DND-41 (cell line): ENCODE measurements around the gene GAB1.

Experiments
- ATAC-seq: fragments of 200-7000 bp; cut with Tn5 transposase; 3 replicates; pipeline ENCODE4 v1.9.1; 2021; ENCODE audit warnings: low read depth; ENCODE audit not compliant: insufficient read depth
- DNase-seq: peaks from one replicate; pipeline ENCODE4 v3.0.0-alpha.2; 2020
- H2AFZ ChIP-seq: 2 replicates; pipeline ENCODE4 v1.6.0; 2012; ENCODE audit warnings: low read depth, low read length
- H3K27ac ChIP-seq: 2 replicates; pipeline ENCODE4 v1.5.1; 2012; ENCODE audit warnings: low read length, inconsistent platforms
- H3K27me3 ChIP-seq: fragments of 200-600 bp; sonication (generic); 2 replicates; pipeline ENCODE4 v1.6.0; 2012; ENCODE audit warnings: low read length, mild to moderate bottlenecking, inconsistent platforms; ENCODE audit not compliant: insufficient read depth, poor library complexity
- H3K36me3 ChIP-seq: 2 replicates; pipeline ENCODE4 v1.5.1; 2012; ENCODE audit warnings: low read length, inconsistent platforms; ENCODE audit not compliant: insufficient read depth
- H3K4me1 ChIP-seq: 2 replicates; pipeline ENCODE4 v1.5.1; 2012; ENCODE audit warnings: mild to moderate bottlenecking, low read length; ENCODE audit not compliant: insufficient read depth
- H3K4me2 ChIP-seq: 2 replicates; pipeline ENCODE4 v1.6.0; 2012; ENCODE audit warnings: mild to moderate bottlenecking, moderate library complexity, low read length, inconsistent platforms; ENCODE audit not compliant: insufficient read depth
- H3K4me3 ChIP-seq, 2 experiments: fragments of 200-600 bp in 1 of 2; shearing (Covaris generic) in 1 of 2; 2 replicates each; pipeline ENCODE4 v1.5.1; 2012 to 2016; ENCODE audit warnings: inconsistent platforms in 2 of 2, low read length in 2 of 2, mild to moderate bottlenecking in 2 of 2, low read depth in 1 of 2, moderate library complexity in 1 of 2
- H3K79me2 ChIP-seq: 2 replicates; pipeline ENCODE4 v1.6.0; 2012; ENCODE audit warnings: low read length, inconsistent platforms; ENCODE audit not compliant: insufficient read depth
- H3K9ac ChIP-seq: 2 replicates; pipeline ENCODE4 v1.6.0; 2012; ENCODE audit warnings: low read depth, mild to moderate bottlenecking, inconsistent platforms, low read length, moderate library complexity
- H3K9me3 ChIP-seq: 2 replicates; pipeline ENCODE4 v1.5.1; 2012; ENCODE audit warnings: low read length, moderate library complexity, mild to moderate bottlenecking, inconsistent platforms; ENCODE audit not compliant: insufficient read depth, severe bottlenecking
- H4K20me1 ChIP-seq: 2 replicates; pipeline ENCODE4 v1.6.0; 2012; ENCODE audit warnings: low read length; ENCODE audit not compliant: insufficient read depth
- EZH2 ChIP-seq: IDR thresholded peaks from 3 replicates; pipeline ENCODE4 v1.6.1; 2012; ENCODE audit warnings: borderline replicate concordance, low read depth, mild to moderate bottlenecking, moderate library complexity, low read length, inconsistent platforms; ENCODE audit not compliant: severe bottlenecking
- TF ChIP-seq, protein P1 (sequence below): IDR thresholded peaks from 2 replicates; pipeline ENCODE4 v1.5.1; 2012; ENCODE audit warnings: borderline replicate concordance, low read length, moderate library complexity, mild to moderate bottlenecking; ENCODE audit not compliant: poor library complexity, severe bottlenecking; ENCODE audit errors: extremely low read depth

Gene GAB1

DNA sequence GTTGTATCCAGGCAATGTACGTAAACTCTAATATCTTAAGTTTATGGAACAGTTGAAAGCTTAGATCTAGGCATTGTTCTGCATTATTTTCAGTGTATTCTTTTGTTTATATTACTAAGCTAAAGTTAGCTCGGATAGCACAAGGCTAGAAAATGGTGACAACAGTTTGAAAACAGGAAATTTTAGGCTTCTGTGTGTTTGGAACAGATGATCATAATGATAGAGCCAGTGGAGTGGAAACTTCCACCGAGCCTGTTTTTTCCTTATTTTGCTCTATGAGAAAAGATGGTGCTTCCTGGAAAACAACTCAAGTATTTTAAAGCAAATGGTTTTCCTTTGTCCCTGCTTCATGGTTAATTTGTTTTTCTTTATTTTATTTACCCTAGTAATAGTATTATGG, 70.8 kb downstream of the GAB1 start:
- ATAC-seq, result no peak
- Histone ChIP-seq H2AFZ (no peak overlapping the region), H3K4me3 (no peak overlapping the region), H4K20me1 (no peaks in the 10 kb centered on the region), H3K79me2 (no peaks in the 10 kb centered on the region), H3K4me1 (no peaks in the 10 kb centered on the region), H3K27ac (no peak overlapping the region), H3K9ac (no peak overlapping the region), H3K36me3 (no peaks in the 10 kb centered on the region), H3K27me3 (peaks cover 4% of the 10 kb centered on the region), H3K9me3 (no peaks in the 10 kb centered on the region), H3K4me2 (no peak overlapping the region)
- TF ChIP-seq, protein P1, sequence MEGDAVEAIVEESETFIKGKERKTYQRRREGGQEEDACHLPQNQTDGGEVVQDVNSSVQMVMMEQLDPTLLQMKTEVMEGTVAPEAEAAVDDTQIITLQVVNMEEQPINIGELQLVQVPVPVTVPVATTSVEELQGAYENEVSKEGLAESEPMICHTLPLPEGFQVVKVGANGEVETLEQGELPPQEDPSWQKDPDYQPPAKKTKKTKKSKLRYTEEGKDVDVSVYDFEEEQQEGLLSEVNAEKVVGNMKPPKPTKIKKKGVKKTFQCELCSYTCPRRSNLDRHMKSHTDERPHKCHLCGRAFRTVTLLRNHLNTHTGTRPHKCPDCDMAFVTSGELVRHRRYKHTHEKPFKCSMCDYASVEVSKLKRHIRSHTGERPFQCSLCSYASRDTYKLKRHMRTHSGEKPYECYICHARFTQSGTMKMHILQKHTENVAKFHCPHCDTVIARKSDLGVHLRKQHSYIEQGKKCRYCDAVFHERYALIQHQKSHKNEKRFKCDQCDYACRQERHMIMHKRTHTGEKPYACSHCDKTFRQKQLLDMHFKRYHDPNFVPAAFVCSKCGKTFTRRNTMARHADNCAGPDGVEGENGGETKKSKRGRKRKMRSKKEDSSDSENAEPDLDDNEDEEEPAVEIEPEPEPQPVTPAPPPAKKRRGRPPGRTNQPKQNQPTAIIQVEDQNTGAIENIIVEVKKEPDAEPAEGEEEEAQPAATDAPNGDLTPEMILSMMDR, result no peak
- no peak for TF ChIP-seq EZH2
- DNase-seq, result no peak

DNA sequence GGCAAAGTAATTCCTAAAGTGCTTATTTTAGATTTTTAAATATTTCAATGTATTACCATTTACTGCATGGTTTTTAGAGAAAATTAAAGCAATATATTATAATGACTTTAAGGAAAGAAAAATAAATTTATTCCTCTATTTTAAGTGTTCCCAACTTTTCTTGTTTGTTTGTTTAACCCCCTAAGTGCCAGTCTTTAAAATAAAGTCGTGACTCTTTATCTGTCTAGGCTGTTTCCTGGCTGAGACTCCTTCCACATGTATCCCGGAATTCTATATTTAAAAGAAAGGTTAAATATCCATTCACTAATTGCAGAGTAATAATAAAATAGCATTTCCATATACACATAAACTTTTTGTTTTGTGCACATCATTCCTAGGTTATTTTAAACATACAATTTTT, 71.2 kb downstream of the GAB1 start:
- H3K36me3 ChIP-seq, result no peaks in the 10 kb centered on the region
- H3K79me2 ChIP-seq, result no peaks in the 10 kb centered on the region
- H3K9me3 ChIP-seq, result no peaks in the 10 kb centered on the region
- peaks cover 4% of the 10 kb centered on the region for H3K27me3 ChIP-seq
- no peaks in the 10 kb centered on the region for H4K20me1 ChIP-seq
- no peak overlapping the region for H3K27ac ChIP-seq
- no peak overlapping the region for H3K4me3 ChIP-seq
- H3K4me2 ChIP-seq, result no peak overlapping the region
- DNase-seq, result no peak
- no peak overlapping the region for H3K9ac ChIP-seq
- H2AFZ ChIP-seq, result no peak overlapping the region
- no peaks in the 10 kb centered on the region for H3K4me1 ChIP-seq
- no peak for ATAC-seq
- TF ChIP-seq, protein P1, result no peak
- no peak for TF ChIP-seq EZH2

DNA sequence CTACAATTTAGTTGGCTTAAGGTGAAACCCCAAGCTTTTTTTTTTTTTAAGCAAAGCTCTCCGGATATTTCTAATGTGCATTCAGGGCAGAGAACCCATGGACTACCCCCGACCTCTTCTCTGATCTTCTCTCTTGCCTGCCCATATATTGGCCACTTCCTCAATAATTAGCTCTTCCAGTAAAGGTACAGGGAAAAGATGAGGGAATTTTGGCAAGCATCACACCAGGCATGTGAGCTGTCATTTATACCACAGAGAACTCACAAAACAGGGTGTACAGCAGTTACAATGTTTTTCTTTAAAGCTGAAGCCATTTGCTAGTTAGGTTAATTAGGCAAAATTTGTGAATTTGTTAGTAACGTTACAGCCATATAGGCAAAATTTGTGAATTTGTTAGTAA, 73.3 kb downstream of the GAB1 start:
- no peak for DNase-seq
- Histone ChIP-seq H3K4me1 (no peaks in the 10 kb centered on the region), H4K20me1 (no peaks in the 10 kb centered on the region), H3K9ac (no peak overlapping the region), H2AFZ (no peak overlapping the region), H3K27me3 (peaks cover 4% of the 10 kb centered on the region), H3K9me3 (no peaks in the 10 kb centered on the region), H3K79me2 (no peaks in the 10 kb centered on the region), H3K4me3 (no peak overlapping the region), H3K36me3 (no peaks in the 10 kb centered on the region), H3K27ac (no peak overlapping the region), H3K4me2 (no peak overlapping the region)
- no peak for ATAC-seq
- TF ChIP-seq, protein P1, result no peak
- no peak for TF ChIP-seq EZH2
